Right renal cortex interstitium (tissue), 3 donors: ENCODE measurements around the gene LTBP4. TPM values are rescaled to one million over a fixed set of nuclear protein-coding genes. Genes with fewer than 3 reads are reported as not detected.
"Not testable (repeated sequence)": the region's sequence is repeated elsewhere in the genome, so short reads cannot be mapped to it uniquely, and the experiment has no call there.

ENCODE experiments used
- DNase-seq, 3 donors: peaks; one replicate each; pipeline ENCODE4 v3.0.0-alpha.2; 2013; ENCODE audit warnings: low read depth in 3 of 3, low spot score in 2 of 3
- polyA plus RNA-seq, 3 donors: library from polyadenylated mRNA; unstranded; fragments of 120-200 nt; gene quantifications; one replicate each; pipeline ENCODE4 v1.2.1, GENCODE V29; 2013; ENCODE audit not compliant: insufficient read length in 3 of 3

The LTBP4 gene
- polyA plus RNA-seq, 3 donors = 146 to 189 (median 159) TPM

DNA sequence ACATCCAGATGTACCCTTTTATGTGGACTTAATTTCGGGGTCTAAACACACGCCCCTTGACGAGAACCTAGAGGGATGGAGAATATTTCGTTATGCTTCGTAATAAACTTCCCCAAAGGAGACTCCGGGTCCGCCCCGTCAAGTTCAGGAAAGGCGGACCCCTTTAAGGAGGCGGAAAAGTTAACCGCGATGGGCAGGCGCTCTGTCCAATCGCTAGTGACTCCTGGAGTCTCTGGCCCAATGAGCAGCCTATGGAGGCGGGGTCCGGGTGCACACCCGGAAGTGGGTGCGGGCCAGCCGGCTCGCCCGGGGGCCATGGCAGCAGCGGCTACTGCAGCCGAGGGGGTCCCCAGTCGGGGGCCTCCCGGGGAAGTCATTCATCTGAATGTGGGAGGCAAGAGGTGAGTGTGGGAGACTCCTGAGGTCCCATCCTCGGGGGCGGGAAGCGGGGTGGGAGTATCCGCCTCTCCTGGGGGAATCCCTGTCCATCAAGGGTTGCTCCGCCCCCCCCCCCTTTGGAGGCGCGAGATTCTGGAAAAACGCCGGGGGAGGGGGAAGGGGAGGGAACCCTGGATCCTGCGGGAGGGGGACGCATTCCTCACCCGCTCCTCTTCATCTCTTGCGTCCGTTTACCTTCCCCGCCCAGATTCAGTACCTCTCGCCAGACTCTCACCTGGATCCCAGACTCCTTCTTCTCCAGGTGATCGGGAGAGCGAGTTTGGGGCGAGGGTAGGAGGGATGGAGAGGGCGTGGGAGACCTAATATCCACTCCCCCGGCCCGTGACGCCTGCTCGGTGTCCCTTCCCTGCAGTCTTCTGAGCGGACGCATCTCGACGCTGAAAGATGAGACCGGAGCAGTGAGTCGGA lies 24.4 kb upstream of the LTBP4 start, which contains the start of gene SHKBP1:
Gene SHKBP1, plus strand, starts transcription at position 289 of the 867 bp plus-strand sequence. Its CDS starts 27 bp downstream, at position 316.
- DNase-seq = peak; percentile 83 to 92 (median 83)

DNA sequence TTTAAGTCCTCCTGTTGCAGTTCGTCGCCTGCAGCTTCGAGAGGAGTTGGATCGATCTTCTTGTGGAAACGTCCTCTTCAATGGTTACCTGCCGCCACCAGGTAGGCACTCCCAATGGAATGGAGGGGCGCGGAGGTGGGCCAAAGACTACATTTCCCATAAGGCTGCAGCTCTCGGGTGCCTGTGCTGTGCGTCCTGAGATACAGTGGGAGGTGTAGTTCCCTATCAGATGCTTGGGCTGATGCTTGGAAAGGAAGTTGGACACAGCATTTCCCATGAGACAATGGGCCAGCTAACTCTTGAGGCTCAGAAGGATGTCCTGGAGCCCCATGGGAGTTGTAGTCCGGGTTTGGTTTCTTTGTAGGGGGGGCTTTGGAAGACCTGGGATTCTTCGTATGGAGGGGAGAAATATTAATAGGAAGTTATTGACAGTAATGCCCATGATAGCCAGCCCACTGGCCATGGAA lies 22.7 kb upstream of the LTBP4 start:
- DNase-seq = no peak

DNA sequence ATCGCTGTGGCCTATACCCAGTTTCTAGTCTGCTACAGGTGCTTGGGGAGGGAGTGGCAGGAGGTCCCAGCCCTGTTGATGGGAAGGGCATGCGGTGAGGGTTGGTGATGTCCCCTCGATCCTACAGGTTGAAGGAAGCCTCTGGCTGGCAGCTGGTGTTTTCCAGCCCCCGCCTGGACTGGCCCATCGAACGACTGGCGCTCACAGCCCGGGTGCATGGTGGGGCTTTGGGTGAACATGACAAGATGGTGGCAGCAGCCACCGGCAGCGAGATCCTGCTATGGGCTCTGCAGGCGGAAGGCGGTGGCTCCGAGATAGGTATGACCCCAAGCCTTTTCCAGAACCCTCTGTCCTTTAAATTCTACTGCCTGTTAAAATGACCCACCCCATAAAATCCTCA lies 20.6 kb upstream of the LTBP4 start:
- no peak for DNase-seq

DNA sequence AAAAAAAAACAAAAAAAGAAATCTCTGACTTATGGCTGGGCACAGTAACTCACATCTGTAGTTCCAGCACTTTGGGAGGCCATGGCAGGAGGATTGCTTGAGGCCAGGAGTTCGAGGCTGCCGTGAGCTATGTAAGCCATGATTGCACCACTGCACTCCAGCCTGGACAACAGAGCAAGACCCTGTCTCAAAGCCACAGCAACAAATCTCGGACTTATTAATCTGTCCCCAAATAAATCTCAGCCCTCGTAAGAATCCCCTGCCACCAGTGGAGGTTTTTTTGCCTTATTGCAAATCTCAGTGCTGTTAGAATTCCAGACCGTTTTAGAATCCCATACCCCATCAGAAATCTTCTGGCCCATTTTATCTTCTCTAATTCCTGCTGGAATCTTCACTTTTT lies 19.6 kb upstream of the LTBP4 start:
- DNase-seq = no peak

DNA sequence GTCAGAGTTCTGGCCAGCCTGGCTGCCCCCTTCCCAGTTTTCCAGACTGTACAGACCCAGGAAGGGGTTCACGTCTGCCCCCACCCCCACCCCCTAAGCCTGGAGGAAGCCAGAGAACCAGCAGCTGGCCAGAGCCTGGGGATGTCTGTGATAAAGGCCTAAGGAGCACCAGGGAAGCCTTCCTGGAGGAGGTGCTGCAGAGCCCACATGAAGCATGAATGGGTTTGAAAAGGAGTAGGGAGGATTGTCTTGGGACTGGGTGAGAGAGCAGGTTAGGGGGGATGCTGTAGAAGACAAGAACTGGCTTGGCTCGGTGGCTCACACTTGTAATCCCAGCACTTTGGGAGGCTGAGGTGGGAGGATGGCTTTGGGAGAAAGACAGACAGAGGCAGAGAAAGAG lies 18.7 kb upstream of the LTBP4 start:
- no peak for DNase-seq

DNA sequence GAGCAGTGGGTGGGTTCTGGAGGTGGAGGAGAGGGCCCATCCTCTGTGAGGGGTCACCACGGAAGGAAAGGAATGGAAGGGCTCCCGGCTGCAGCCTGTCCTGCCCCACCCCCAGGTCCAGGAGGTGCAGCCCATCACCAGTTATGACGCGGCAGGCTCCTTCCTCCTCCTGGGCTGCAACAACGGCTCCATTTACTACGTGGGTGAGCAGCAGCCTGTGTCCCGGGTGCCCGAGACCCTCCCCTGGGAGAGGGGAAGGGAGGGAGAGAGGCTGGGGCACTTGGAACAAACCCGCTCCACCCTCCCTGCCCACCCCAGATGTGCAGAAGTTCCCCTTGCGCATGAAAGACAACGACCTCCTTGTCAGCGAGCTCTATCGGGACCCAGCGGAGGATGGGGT lies 17.9 kb upstream of the LTBP4 start:
- DNase-seq = no peak

DNA sequence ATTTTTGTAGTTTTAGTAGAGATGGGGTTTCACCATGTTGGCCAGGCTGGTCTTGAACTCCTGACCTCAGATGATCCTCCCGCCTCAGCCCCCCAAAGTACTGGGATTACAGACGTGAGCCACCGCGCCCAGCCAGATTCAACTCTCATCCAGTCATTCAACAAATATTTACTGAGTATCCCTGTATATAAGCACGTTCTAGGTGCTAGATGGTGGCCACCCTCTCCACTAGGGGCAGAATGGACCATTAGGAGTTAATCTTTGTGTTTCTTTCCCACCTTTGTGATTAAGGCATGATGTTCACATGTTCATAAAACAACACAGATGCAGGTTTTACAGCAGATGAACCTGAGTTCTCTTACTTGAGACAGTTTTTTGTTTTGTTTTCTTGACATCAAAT lies 17.2 kb upstream of the LTBP4 start:
- no peak for DNase-seq

DNA sequence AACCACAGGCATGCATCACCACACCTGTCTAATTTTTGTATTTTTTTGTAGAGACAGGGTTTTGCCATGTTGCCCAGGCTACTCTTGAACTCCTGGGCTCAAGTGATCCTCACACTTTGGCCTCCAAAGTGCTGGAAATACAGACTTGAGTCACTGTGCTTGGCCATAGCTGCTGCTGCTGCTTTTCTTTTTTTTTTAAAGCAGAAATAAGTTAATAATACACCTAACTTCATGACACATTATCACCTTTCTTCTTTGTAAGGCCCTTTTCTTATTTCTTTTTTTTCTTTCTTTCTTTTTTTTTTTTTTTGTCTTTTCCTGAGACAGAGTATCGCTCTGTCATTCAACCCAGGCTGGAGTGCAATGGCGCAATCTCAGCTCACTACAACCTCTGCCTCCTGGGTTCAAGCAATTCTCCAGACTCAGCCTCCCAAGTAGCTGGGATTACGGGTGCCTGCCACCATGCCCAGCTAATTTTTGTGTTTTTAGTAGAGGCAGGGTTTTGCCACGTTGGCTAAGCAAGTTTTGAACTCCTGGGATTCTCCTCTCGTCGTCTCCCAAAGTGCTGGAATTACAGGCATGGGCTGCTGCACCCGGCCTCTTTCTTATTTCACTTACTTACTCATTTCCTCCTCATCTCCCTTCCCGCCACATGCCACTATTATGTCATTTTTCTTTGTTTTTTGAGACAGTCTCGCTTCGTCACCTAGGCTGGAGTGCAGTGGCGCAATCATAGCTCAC lies 15.8 kb upstream of the LTBP4 start:
- DNase-seq = no peak

DNA sequence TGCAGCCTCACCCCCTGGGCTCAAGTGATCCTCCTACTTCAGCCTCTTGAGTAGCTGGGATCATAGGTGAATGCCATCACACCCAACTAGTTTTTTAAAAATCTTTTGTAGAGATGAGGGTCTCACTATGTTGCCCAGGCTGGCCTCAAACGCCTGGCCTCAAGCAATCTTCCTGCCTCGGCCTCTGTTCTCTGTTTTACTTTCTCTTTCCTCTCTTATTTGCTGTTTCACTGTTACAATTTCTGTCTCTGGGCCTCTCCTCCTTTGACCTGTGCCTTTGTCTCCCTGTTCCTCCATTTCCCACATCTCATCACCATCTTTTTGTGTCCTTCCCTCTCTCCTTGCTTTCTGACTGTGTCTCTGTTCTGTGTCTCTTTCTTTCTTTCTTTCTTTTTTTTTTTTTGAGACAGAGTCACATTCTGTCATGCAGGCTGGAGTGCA lies 15.2 kb upstream of the LTBP4 start:
- no peak for DNase-seq

DNA sequence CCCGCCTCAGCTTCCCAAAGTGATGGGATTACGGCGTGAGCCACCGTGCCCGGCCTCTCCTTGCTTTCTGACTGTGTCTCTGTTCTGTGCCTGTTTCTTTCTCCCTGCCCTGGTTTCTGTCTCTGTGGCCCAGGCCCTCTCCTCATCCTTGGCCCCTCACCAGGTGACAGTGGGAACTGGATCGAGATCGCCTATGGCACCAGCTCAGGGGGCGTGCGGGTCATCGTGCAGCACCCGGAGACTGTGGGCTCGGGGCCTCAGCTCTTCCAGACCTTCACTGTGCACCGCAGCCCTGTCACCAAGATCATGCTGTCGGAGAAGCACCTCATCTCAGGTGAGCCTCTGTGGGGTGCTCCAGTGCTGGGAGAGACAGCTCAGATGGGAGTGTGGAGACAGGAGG lies 14.6 kb upstream of the LTBP4 start:
- DNase-seq = no peak

DNA sequence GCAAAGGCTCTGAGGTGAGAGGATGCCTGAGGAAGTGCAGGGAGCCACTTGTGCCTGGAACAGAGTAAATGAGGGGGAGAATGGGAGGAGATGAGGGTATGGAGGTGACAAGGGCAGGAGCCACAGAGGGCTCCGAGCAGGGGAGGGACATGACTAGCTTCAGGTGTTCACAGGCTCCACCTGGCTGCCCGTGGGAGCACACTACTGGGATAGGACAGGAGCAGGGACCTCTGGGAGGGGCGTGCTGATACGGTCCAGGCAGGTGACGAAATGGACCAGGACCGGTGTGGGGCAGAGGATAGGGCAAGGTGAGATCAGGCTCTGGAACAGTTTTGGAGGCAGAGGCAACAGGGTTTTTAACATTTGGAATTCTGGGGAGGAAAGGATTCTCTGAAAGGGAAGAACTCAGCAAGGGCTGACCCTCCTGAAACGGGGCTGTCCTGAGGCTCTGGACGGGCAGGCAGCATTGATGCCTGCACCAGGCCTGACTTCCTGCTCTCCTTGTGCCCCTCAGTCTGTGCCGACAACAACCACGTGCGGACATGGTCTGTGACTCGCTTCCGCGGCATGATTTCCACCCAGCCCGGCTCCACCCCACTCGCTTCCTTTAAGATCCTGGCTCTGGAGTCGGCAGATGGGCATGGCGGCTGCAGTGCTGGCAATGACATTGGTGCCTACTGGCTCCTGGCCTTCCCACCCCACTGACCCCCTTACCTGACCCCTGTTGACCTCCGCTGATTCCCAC lies 12.9 kb upstream of the LTBP4 start:
- DNase-seq = no peak

DNA sequence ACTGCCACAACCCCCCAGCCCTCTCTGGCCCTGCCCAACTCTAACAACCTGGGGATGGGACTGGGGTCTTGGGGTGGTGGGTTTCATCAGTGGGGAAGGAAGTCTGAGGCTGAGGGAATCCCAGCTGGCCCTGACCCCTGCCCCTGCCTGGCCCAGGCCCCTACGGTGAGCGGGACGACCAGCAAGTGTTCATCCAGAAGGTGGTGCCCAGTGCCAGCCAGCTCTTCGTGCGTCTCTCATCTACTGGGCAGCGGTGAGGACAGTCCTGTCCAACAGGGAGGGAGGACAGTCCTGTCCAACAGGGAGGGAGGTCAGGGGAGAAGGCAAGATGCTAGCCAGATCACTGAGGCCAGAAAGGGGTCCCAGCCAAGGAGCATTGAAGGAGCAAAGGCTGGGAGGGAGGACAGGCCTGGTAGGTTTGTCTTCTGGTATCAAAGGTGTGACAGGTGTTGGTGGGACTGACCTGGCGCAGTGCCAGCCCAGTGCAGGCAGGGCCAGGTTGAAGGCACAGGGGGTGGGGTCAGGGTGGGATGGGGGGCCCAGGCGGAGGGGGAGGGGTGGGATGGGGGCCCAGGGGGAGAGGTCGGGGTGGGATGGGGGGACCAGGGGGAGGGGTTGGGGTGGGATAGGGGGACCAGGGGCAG lies 12.1 kb upstream of the LTBP4 start:
- no peak for DNase-seq

DNA sequence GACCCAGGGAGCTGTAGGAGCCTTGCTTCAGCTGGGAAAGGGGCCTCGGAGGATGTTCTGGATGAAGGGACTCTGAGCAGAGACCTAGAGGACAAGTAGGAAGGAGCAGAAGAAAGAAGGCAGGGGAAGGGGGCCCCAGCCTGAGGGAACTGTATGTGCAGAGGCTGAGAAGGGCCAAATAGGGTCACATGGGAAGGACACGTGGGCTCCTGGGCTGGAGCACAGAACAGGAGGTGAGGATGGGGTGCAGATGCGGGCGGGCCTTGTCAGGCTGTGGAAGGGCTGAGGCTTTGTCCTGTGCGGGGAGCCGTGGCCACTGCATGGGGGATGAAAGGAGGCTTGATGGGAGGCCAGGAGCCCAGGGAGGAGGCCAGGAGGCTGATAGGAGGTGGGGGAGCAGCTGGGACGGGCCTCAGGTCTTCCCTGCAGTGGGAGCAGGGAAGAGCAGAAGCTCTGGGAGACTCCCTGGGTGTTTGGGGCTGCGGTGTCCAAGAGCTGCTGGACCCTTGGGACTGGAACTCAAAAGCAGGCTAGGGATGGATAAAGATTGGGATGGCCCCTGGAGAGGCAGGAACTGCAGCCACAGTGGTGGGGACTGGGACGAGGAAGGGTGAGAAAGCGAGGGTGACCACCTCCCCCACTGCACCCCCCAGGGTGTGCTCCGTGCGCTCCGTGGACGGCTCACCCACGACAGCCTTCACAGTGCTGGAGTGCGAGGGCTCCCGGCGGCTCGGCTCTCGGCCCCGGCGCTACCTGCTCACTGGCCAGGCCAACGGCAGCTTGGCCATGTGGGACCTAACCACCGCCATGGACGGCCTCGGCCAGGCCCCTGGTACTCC lies 11.4 kb upstream of the LTBP4 start:
- no peak for DNase-seq

DNA sequence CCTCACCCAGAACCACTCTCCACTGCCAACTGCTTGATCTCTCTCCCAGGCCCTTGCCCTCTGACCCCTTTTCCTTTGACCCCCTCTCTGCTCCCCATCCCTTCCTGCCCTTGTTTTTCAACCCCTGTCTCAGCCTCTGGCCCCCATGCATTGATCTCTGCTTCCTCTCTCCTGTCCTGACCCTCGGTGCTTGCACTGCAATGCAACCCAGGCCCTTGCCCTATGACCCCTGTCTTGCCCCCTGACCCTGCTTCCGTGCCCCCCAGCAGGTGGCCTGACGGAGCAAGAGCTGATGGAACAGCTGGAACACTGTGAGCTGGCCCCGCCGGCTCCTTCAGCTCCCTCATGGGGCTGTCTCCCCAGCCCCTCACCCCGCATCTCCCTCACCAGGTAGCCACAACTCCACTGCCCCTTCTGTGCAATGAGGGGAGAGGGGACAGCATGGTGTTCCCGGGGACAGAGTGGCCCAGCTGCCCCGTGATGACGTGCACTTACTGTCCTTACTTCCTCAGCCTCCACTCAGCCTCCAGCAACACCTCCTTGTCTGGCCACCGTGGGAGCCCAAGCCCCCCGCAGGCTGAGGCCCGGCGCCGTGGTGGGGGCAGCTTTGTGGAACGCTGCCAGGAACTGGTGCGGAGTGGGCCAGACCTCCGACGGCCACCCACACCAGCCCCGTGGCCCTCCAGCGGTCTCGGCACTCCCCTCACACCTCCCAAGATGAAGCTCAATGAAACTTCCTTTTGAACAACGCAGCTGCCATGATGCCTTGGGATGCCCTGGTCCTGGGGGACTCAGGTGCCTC lies 10.5 kb upstream of the LTBP4 start:
- DNase-seq = no peak

DNA sequence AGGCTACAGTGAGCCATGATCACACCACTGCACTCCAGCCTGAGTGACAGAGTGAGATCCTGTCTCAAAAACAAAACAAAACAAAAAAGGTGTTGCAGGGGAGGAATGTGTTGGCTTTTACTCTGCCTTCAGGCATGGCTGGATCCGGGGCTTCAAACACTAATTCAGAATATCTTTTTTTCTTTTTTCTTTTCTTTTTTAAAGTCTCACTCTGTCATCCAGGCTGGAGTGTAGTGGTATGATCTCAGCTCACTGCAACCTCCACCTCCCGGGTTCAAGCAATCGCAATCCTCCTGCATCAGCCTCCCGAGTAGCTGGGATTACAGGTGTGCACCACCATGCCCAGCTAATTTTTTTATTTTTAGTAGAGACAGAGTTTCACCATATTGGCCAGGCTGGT lies 9.4 kb upstream of the LTBP4 start:
- DNase-seq = not testable (repeated sequence)

DNA sequence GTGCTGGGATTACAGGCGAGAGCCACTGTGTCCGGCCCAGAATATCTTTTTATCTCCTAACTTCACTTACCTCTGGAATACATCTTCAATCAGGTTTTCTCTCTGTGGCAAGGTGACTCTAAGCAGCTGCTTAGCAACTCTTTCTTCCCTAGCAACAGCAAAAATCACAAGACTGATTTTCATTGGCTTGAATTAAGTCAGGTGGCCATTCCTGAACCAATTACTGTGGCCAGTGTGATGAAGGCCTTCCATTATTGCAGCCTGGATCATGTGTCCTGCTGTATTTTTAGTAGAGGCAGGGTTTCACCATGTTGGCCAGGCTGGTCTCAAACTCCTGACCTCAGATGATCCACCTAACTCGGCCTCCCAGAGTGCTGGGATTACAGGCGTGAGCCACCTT lies 9.0 kb upstream of the LTBP4 start:
- DNase-seq = no peak

DNA sequence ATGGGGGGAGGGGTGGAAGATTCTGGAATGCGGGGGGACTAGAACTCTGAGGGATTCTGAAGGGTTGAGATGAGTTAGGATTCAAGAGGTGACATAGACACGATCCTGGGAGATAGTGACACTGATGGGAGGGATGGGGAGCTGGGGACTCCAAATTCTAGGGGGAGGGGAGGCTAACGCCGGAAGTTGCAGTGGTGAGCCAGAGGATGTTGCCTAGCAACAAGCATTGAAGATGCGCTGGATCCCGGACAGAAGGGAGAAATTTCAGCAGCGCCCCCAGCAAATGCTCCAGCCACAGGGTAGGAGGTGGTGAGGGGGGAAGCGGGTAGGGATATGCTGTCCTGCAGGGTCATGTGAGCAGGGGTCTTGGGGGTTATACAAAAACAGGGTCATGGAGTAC lies 6.9 kb upstream of the LTBP4 start:
- no peak for DNase-seq

DNA sequence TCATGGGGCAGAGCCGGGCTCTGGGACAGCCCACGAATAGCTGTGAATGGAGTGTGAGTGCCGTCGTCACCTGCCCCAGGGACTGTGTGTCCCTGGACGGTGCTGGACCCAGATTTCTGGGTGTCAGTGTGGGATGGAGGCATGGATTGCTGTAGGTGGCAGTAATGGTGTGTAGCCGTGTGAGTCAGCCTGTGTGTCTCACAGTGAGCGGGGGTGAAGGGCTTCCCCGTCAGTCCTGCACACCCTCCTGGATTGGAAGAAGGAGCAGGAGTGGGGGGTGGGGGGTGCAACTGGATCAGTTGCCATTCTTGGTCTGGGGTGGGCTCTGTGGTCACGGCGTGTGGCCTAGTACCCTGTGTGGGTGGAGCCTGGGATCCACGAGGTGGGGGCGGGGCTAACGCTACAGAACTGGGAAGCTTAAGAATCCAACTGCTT lies 6.5 kb upstream of the LTBP4 start:
- no peak for DNase-seq
